Measurements from ENCODE around the gene TGFBR3L. TPM values are rescaled to one million over a fixed set of nuclear protein-coding genes. Genes with fewer than 3 reads are reported as not detected.

Gene TGFBR3L
- total and polyA plus RNA-seq, 10 of the 15 experiments (the other 5 are each of a cell fraction or from before 2014, with no cell fraction given), result 0.20 to 0.23 TPM; not detected in 8

DNA sequence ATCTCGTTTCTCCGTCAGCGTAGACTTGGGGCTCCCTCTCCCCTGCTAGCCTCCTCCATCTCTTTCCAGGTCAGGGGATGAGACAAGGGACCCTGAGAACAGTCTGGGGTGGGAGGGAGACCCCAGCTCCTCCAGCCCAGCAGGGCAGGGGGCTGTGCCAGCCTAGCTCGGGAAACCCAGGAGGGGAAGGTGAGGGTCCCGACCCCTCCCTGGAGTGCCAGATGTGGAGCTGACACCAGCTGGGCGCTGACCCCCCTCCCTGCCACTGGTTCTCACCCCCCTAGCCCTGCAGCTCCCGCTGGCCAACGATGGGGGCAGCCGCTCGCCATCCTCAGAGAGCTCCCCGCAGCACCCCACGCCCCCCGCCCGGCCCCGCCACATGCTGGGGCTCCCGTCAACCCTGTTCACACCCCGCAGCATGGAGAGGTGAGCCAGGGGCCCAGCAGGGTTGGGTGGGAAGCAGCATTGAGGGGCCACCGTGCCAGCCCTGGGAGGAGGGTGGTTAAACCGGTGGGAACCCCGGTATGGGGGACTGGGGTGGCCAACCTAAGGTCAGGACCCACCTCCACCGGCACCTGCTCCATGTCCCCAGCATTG lies 5.1 kb upstream of the TGFBR3L start:
- no TSS peak for BruUV-seq (replicated peaks)
- FAIRE-seq, result no peak
- peaks cover 23% of the 10 kb centered on the region for H3K79me2 ChIP-seq (ENCODE audit: control insufficient read depth, insufficient read depth, low read length)
- H3K27me3 ChIP-seq (replicated peaks in 1 of 2; ENCODE audit: control insufficient read depth in 2 of 2, insufficient read depth in 2 of 2, low read length in 1 of 2), result no peaks in the 10 kb centered on the region
- CTCF ChIA-PET, result no interaction called here
- H2AFZ ChIP-seq (ENCODE audit: control insufficient read depth, low read depth, low read length), result no peak overlapping the region
- no peaks in the 10 kb centered on the region for H3K9me3 ChIP-seq (replicated peaks; ENCODE audit: control insufficient read depth, insufficient read depth, low read length)
- no peak overlapping the region for H3K4me3 ChIP-seq
- intact Hi-C loops (cut with micrococcal nuclease; ENCODE audit: unreplicated experiment) (loop anchor here (10.0 kb wide), 1 partner anchor 225 kb away; the partner anchor contains the start of gene TRAPPC5), in situ Hi-C loops (cut with MboI) (no loop called here)
- SMC1A ChIA-PET (ENCODE audit: uncharacterized antibody, unreplicated experiment), result no interaction called here
- H3K9ac ChIP-seq (ENCODE audit: control insufficient read depth, insufficient read depth, low read length), result no peak overlapping the region
- no peak overlapping the region for H3K27ac ChIP-seq (ENCODE audit: control insufficient read depth, insufficient read depth)
- H4K20me1 ChIP-seq (ENCODE audit: control insufficient read depth, insufficient read depth), result peaks cover 9% of the 10 kb centered on the region; the same call in 1 of the 2 replicates
- RAD21 ChIA-PET (ENCODE audit: unreplicated experiment), result no interaction called here
- no peak for ATAC-seq
- peaks cover 7% of the 10 kb centered on the region for H3K4me1 ChIP-seq (ENCODE audit: control insufficient read depth, insufficient read depth, low read length)
- no peak for TF ChIP-seq MYB (IDR thresholded peaks at IDR 0.05; ENCODE audit: borderline replicate concordance, low read depth, low read length)
- TF ChIP-seq LARP7 (IDR thresholded peaks at IDR 0.05), result no peak
- no peak for TF ChIP-seq EED (IDR thresholded peaks at IDR 0.05; ENCODE audit: low read depth)
- TF ChIP-seq STAT3 (IDR thresholded peaks at IDR 0.05; ENCODE audit: low read depth, low read length), result no peak
- TF ChIP-seq TCF12 (IDR thresholded peaks at IDR 0.05; ENCODE audit: low read depth, low read length), result no peak
- H3K4me2 ChIP-seq (ENCODE audit: control insufficient read depth, insufficient read depth), result no peak overlapping the region
- peaks cover 0 to 16% of the 10 kb centered on the region in 2 experiments; a peak in 3 of 4 replicates for H3K36me3 ChIP-seq (ENCODE audit: control insufficient read depth in 2 of 2, insufficient read depth in 2 of 2, low read length in 1 of 2)
- 89% methylated on average over 20 of the region's 21 CpGs for WGBS (ENCODE audit: insufficient coverage, insufficient replicate concordance, low lambda C conversion rate, missing lambda C conversion rate)
- POLR2A ChIA-PET, result no interaction called here
- DNase-seq (ENCODE audit: low read depth, low spot score), result no peak

DNA sequence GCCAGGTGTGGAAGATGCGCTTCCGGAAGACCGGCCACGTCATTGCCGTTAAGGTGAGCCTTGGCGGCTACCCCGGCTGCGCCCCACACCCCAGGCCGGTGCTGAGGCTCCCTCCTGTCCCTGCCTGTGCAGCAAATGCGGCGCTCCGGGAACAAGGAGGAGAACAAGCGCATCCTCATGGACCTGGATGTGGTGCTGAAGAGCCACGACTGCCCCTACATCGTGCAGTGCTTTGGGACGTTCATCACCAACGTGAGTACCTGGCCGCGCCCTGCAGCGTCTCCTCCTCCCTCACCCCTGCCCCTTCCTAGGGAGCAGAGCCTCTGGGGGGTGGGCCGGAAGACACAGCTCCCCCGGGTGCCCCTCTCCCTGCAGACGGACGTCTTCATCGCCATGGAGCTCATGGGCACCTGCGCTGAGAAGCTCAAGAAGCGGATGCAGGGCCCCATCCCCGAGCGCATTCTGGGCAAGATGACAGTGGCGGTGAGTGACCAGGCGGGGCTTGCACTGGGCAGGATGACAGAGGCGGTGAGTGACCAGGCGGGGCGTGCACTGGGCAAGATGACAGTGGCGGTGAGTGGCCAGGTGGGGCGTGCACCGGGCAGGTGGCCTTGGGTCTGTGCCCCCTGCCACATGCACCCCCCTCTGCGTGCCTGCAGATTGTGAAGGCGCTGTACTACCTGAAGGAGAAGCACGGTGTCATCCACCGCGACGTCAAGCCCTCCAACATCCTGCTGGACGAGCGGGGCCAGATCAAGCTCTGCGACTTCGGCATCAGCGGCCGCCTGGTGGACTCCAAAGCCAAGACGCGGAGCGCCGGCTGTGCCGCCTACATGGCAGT lies 4.1 kb upstream of the TGFBR3L start:
- ChIA-PET POLR2A (interaction anchor here (0.6 kb wide), 1 partner anchor 10 kb away, joined by 3 read pairs; no protein-coding TSS in a partner anchor), SMC1A (ENCODE audit: uncharacterized antibody, unreplicated experiment) (no interaction called here), CTCF (no interaction called here), RAD21 (ENCODE audit: unreplicated experiment) (no interaction called here)
- DNase-seq (ENCODE audit: low read depth, low spot score) (no peak), ATAC-seq (no peak), FAIRE-seq (no peak)
- H4K20me1 ChIP-seq (ENCODE audit: control insufficient read depth, insufficient read depth), result no peaks in the 10 kb centered on the region
- no peak overlapping the region for H3K4me2 ChIP-seq (ENCODE audit: control insufficient read depth, insufficient read depth)
- intact Hi-C loops (cut with micrococcal nuclease; ENCODE audit: unreplicated experiment) (no loop called here), in situ Hi-C loops (cut with MboI) (no loop called here)
- H3K36me3 ChIP-seq (ENCODE audit: control insufficient read depth in 2 of 2, insufficient read depth in 2 of 2, low read length in 1 of 2), result peaks cover 0 to 16% of the 10 kb centered on the region in 2 experiments; a peak in 3 of 4 replicates
- no peaks in the 10 kb centered on the region for H3K9me3 ChIP-seq (replicated peaks; ENCODE audit: control insufficient read depth, insufficient read depth, low read length)
- H3K27ac ChIP-seq (ENCODE audit: control insufficient read depth, insufficient read depth), result no peak overlapping the region
- H3K27me3 ChIP-seq (replicated peaks in 1 of 2; ENCODE audit: control insufficient read depth in 2 of 2, insufficient read depth in 2 of 2, low read length in 1 of 2), result no peaks in the 10 kb centered on the region
- H3K4me3 ChIP-seq, result no peak overlapping the region
- WGBS (ENCODE audit: insufficient coverage, insufficient replicate concordance, low lambda C conversion rate, missing lambda C conversion rate), result 97% methylated on average over 46 of the region's 54 CpGs
- H3K4me1 ChIP-seq (ENCODE audit: control insufficient read depth, insufficient read depth, low read length), result no peaks in the 10 kb centered on the region
- peaks cover 13% of the 10 kb centered on the region for H3K79me2 ChIP-seq (ENCODE audit: control insufficient read depth, insufficient read depth, low read length)
- H3K9ac ChIP-seq (ENCODE audit: control insufficient read depth, insufficient read depth, low read length), result no peak overlapping the region
- no peak overlapping the region for H2AFZ ChIP-seq (ENCODE audit: control insufficient read depth, low read depth, low read length)
- BruUV-seq (replicated peaks), result no TSS peak
- TF ChIP-seq EZH2 (IDR thresholded peaks at IDR 0.05; ENCODE audit: borderline replicate concordance, control insufficient read depth, low read depth, low read length), result no peak
- no peak for TF ChIP-seq RAD51 (IDR thresholded peaks at IDR 0.05)
- no peak for TF ChIP-seq GATAD2B (conservative IDR thresholded peaks at IDR 0.05; ENCODE audit: low read depth)
- no peak for TF ChIP-seq IKZF1 (conservative IDR thresholded peaks at IDR 0.05)
- no peak for TF ChIP-seq POLR2AphosphoS5 (IDR thresholded peaks at IDR 0.05; ENCODE audit: low read length)
- TF ChIP-seq, protein P1, sequence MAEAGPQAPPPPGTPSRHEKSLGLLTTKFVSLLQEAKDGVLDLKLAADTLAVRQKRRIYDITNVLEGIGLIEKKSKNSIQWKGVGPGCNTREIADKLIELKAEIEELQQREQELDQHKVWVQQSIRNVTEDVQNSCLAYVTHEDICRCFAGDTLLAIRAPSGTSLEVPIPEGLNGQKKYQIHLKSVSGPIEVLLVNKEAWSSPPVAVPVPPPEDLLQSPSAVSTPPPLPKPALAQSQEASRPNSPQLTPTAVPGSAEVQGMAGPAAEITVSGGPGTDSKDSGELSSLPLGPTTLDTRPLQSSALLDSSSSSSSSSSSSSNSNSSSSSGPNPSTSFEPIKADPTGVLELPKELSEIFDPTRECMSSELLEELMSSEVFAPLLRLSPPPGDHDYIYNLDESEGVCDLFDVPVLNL (IDR thresholded peaks at IDR 0.05; ENCODE audit: low read depth, low read length), result no peak
- TF ChIP-seq, protein P2, sequence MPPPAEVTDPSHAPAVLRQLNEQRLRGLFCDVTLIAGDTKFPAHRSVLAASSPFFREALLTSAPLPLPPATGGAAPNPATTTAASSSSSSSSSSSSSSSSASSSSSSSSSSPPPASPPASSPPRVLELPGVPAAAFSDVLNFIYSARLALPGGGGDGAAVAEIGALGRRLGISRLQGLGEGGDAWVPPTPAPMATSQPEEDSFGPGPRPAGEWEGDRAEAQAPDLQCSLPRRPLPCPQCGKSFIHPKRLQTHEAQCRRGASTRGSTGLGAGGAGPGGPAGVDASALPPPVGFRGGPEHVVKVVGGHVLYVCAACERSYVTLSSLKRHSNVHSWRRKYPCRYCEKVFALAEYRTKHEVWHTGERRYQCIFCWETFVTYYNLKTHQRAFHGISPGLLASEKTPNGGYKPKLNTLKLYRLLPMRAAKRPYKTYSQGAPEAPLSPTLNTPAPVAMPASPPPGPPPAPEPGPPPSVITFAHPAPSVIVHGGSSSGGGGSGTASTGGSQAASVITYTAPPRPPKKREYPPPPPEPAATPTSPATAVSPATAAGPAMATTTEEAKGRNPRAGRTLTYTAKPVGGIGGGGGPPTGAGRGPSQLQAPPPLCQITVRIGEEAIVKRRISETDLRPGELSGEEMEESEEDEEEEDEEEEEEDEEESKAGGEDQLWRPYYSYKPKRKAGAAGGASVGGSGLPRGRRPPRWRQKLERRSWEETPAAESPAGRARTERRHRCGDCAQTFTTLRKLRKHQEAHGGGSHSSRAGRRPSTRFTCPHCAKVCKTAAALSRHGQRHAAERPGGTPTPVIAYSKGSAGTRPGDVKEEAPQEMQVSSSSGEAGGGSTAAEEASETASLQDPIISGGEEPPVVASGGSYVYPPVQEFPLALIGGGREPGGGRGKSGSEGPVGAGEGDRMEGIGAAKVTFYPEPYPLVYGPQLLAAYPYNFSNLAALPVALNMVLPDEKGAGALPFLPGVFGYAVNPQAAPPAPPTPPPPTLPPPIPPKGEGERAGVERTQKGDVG (CRISPR knock-in tag; IDR thresholded peaks at IDR 0.05), result no peak

All from GM12878 (cell line).